Measurements from ENCODE around the gene WNT4. TPM values are rescaled to one million over a fixed set of nuclear protein-coding genes. Genes with fewer than 3 reads are reported as not detected.
A peak's percentile ranks its signal among the peaks of the same experiment; 100 is the strongest.

The WNT4 gene
- total RNA-seq, 2 experiments from 2014 or later = not detected

GRCh38 chr1:22132517-22133235 is 10.2 kb downstream of the WNT4 start:
- no peaks in the 10 kb centered on the region for H3K4me1 Mint-ChIP-seq (ENCODE audit: low read depth)
- intact Hi-C loops (cut with DNase I, micrococcal nuclease) = loop anchor here (1.0 to 10.0 kb wide), 5 partner anchors 142 to 830 kb away; partner anchors contain the start of gene C1QC (in 1 of the 2)
- POLR2A ChIA-PET = no interaction called here
- no peak for TF ChIP-seq CTCF (IDR thresholded peaks at IDR 0.05)
- no peaks in the 10 kb centered on the region for H3K9me3 ChIP-seq (ENCODE audit: control insufficient read depth in 1 of 2, insufficient read depth in 1 of 2, low read length in 2 of 2)
- CTCF ChIA-PET = no interaction called here
- DNase-seq (no peak), ATAC-seq (ENCODE audit: poor library complexity) (no peak)
- H3K4me1 ChIP-seq (ENCODE audit: insufficient read depth, low read length) = peaks cover 3% of the 10 kb centered on the region
- H3K27me3 ChIP-seq (ENCODE audit: control insufficient read depth in 1 of 2, insufficient read depth in 2 of 2, low read length in 2 of 2) = no peaks in the 10 kb centered on the region
- H3K27ac Mint-ChIP-seq = no peak overlapping the region
- no peaks in the 10 kb centered on the region for H3K36me3 ChIP-seq (ENCODE audit: insufficient read depth, low read length)
- H3K27me3 Mint-ChIP-seq = peaks cover 8% of the 10 kb centered on the region
- no peaks in the 10 kb centered on the region for H3K9me3 Mint-ChIP-seq
- no peak overlapping the region for H3K27ac ChIP-seq (ENCODE audit: low read depth in 1 of 2, low read length in 2 of 2)
- no peak overlapping the region for H3K4me3 Mint-ChIP-seq
- no peak overlapping the region for H3K4me3 ChIP-seq (ENCODE audit: low read length)
- no peaks in the 10 kb centered on the region for H3K36me3 Mint-ChIP-seq (ENCODE audit: low read depth)

GRCh38 chr1:22131875-22132486 is 10.9 kb downstream of the WNT4 start:
- POLR2A ChIA-PET = no interaction called here
- peak; percentile 49 for ATAC-seq (ENCODE audit: poor library complexity)
- Histone ChIP-seq H3K27me3 (ENCODE audit: control insufficient read depth in 1 of 2, insufficient read depth in 2 of 2, low read length in 2 of 2) (no peaks in the 10 kb centered on the region), H3K4me1 (ENCODE audit: insufficient read depth, low read length) (peaks cover 3% of the 10 kb centered on the region), H3K4me3 (ENCODE audit: low read length) (no peak overlapping the region), H3K9me3 (ENCODE audit: control insufficient read depth in 1 of 2, insufficient read depth in 1 of 2, low read length in 2 of 2) (no peaks in the 10 kb centered on the region), H3K27ac (ENCODE audit: low read depth in 1 of 2, low read length in 2 of 2) (no peak overlapping the region), H3K36me3 (ENCODE audit: insufficient read depth, low read length) (no peaks in the 10 kb centered on the region)
- Mint-ChIP-seq H3K27ac (no peak overlapping the region), H3K27me3 (peaks cover 7% of the 10 kb centered on the region), H3K4me3 (no peak overlapping the region), H3K9me3 (no peaks in the 10 kb centered on the region), H3K4me1 (ENCODE audit: low read depth) (no peaks in the 10 kb centered on the region), H3K36me3 (ENCODE audit: low read depth) (no peaks in the 10 kb centered on the region)
- DNase-seq = peak; percentile 20 to 72 (median 42)
- peak; percentile 66 for TF ChIP-seq CTCF (IDR thresholded peaks at IDR 0.05)
- intact Hi-C loops (cut with DNase I, micrococcal nuclease) = loop anchor here (1.0 to 10.0 kb wide), 5 partner anchors 143 to 830 kb away; partner anchors contain the start of gene C1QC (in 1 of the 2)
- CTCF ChIA-PET = no interaction called here

DNA sequence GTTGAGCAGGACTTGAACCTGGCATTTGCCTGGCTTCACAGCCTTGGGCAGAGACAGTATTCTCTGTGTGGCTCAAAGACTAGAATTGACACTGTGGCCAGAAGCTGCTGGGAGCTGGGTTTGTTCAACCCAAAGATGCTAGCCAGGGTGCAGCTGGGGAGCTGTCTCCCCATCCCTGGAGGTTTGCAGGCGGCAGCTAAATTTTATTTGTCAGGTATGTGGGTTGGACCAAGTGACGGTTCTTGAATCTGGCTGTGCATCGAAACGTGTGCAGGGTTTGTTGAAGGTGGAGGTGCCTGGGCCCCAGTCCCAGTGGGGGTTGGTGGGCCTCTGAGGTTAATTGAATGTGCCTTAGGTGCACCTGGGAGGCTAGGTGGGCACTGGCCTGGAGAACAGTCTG is 11.8 kb downstream of the WNT4 start:
- Mint-ChIP-seq H3K27ac (no peak overlapping the region), H3K4me3 (no peak overlapping the region), H3K27me3 (peaks cover 7% of the 10 kb centered on the region), H3K9me3 (no peaks in the 10 kb centered on the region), H3K36me3 (ENCODE audit: low read depth) (no peaks in the 10 kb centered on the region), H3K4me1 (ENCODE audit: low read depth) (no peaks in the 10 kb centered on the region)
- ATAC-seq (ENCODE audit: poor library complexity) = no peak
- POLR2A ChIA-PET = no interaction called here
- Histone ChIP-seq H3K4me3 (ENCODE audit: low read length) (no peak overlapping the region), H3K4me1 (ENCODE audit: insufficient read depth, low read length) (peaks cover 3% of the 10 kb centered on the region), H3K27me3 (ENCODE audit: control insufficient read depth in 1 of 2, insufficient read depth in 2 of 2, low read length in 2 of 2) (no peaks in the 10 kb centered on the region), H3K27ac (ENCODE audit: low read depth in 1 of 2, low read length in 2 of 2) (no peak overlapping the region), H3K9me3 (ENCODE audit: control insufficient read depth in 1 of 2, insufficient read depth in 1 of 2, low read length in 2 of 2) (no peaks in the 10 kb centered on the region), H3K36me3 (ENCODE audit: insufficient read depth, low read length) (no peaks in the 10 kb centered on the region)
- DNase-seq = no peak
- TF ChIP-seq CTCF (IDR thresholded peaks at IDR 0.05) = no peak
- CTCF ChIA-PET = no interaction called here
- intact Hi-C loops (cut with DNase I, micrococcal nuclease) = loop anchor here in 1 of 2 experiments (5.0 to 10.0 kb wide), 2 partner anchors 144 to 831 kb away; no protein-coding TSS in a partner anchor

All from CD4-positive, alpha-beta T cell (primary cell).